NOMO-1 treated with dmso at 0.1 percent for 144 hours (cell line): Measurements from ENCODE around the gene INSC.
A peak's percentile ranks its signal among the peaks of the same experiment; 100 is the strongest.
"Not testable (repeated sequence)": the region's sequence is repeated elsewhere in the genome, so short reads cannot be mapped to it uniquely, and the experiment has no call there.

Source experiments
- DNase-seq: peaks from one replicate; lab custom pipeline; 2025; ENCODE audit not compliant: unreplicated experiment; lab: John Stamatoyannopoulos, UW

INSC gene

GRCh38 chr11:15114501-15115475, at the start of gene INSC:
Gene INSC (plus strand): TSS chr11:15114923. CDS start chr11:15149175, 34,252 bp downstream.
- DNase-seq: no peak

GRCh38 chr11:15069751-15070150, 45.0 kb upstream of the INSC start:
- not testable (repeated sequence) for DNase-seq

GRCh38 chr11:15071556-15072255, 43.0 kb upstream of the INSC start:
- no peak for DNase-seq

- no peak for DNase-seq
Measured at GRCh38 chr11:15072551-15073143, 42.1 kb upstream of the INSC start.

- DNase-seq: no peak
Measured at GRCh38 chr11:15073361-15074205, 41.1 kb upstream of the INSC start, which contains the start of gene CALCB. Gene CALCB (plus strand): TSS chr11:15073593. CDS start chr11:15074719, 1,126 bp downstream.

- DNase-seq: peak; percentile 7
Measured at GRCh38 chr11:15074206-15075161, 40.2 kb upstream of the INSC start.

GRCh38 chr11:15075162-15075526, 39.6 kb upstream of the INSC start:
- no peak for DNase-seq

GRCh38 chr11:15091175-15091574, 23.5 kb upstream of the INSC start:
- no peak for DNase-seq

GRCh38 chr11:15091625-15092024, 23.1 kb upstream of the INSC start:
- DNase-seq: no peak

- DNase-seq: no peak
Measured at GRCh38 chr11:15093432-15093831, 21.3 kb upstream of the INSC start.

- no peak for DNase-seq
Measured at GRCh38 chr11:15095736-15096228, 18.9 kb upstream of the INSC start.

GRCh38 chr11:15097411-15097810, 17.3 kb upstream of the INSC start:
- no peak for DNase-seq

- DNase-seq: no peak
Measured at GRCh38 chr11:15099267-15099666, 15.5 kb upstream of the INSC start.

GRCh38 chr11:15101072-15101709, 13.5 kb upstream of the INSC start:
- DNase-seq: no peak

- DNase-seq: no peak
Measured at GRCh38 chr11:15104166-15104565, 10.6 kb upstream of the INSC start.

- no peak for DNase-seq
Measured at GRCh38 chr11:15106201-15106965, 8.3 kb upstream of the INSC start.

GRCh38 chr11:15107730-15108515, 6.8 kb upstream of the INSC start:
- no peak for DNase-seq
